NCI-H1092 treated with DMSO at 0.1 percent for 48 hours (cell line): ENCODE data around the gene GOSR1.
"Not testable (repeated sequence)": the region's sequence is repeated elsewhere in the genome, so short reads cannot be mapped to it uniquely, and the experiment has no call there.

Experiments used
- DNase-seq: peaks from one replicate; lab custom pipeline; 2025; lab: John Stamatoyannopoulos, UW

GOSR1 gene

GRCh38 chr17:30477083-30477773, at the start of gene GOSR1:
Gene GOSR1 (plus strand): TSS chr17:30477408. CDS start chr17:30477434, 26 bp downstream.
- peak; percentile 96 for DNase-seq

- DNase-seq, result no peak
These were observed 49.6 kb upstream of the GOSR1 start for GRCh38 chr17:30427611-30428010.

GRCh38 chr17:30429155-30429554, 48.1 kb upstream of the GOSR1 start:
- DNase-seq, result no peak

- DNase-seq, result peak; percentile 79
These were observed 43.7 kb upstream of the GOSR1 start for GRCh38 chr17:30433514-30433913.

- DNase-seq, result no peak
These were observed 40.5 kb upstream of the GOSR1 start for GRCh38 chr17:30436729-30437128.

- DNase-seq, result no peak
These were observed 33.5 kb upstream of the GOSR1 start for GRCh38 chr17:30443721-30444120.

GRCh38 chr17:30446640-30447039, 30.6 kb upstream of the GOSR1 start:
- DNase-seq, result not testable (repeated sequence)

- DNase-seq, result no peak
These were observed 27.7 kb upstream of the GOSR1 start for GRCh38 chr17:30449480-30449879.

- no peak for DNase-seq
These were observed 26.8 kb upstream of the GOSR1 start for GRCh38 chr17:30450125-30451027.

GRCh38 chr17:30454635-30455034, 22.6 kb upstream of the GOSR1 start:
- no peak for DNase-seq

GRCh38 chr17:30458371-30458770, 18.8 kb upstream of the GOSR1 start:
- no peak for DNase-seq

- not testable (repeated sequence) for DNase-seq
These were observed 18.3 kb upstream of the GOSR1 start for GRCh38 chr17:30458797-30459413.

GRCh38 chr17:30468465-30468864, 8.7 kb upstream of the GOSR1 start:
- no peak for DNase-seq

- DNase-seq, result no peak
These were observed 4.8 kb upstream of the GOSR1 start for GRCh38 chr17:30472238-30472890.

GRCh38 chr17:30475206-30475605, 2.0 kb upstream of the GOSR1 start:
- DNase-seq, result no peak

- DNase-seq, result no peak
These were observed 504 bp upstream of the GOSR1 start for GRCh38 chr17:30476726-30477082.

- no peak for DNase-seq
These were observed 537 bp downstream of the GOSR1 start for GRCh38 chr17:30477774-30478115.

- DNase-seq, result no peak
These were observed 5.3 kb downstream of the GOSR1 start for GRCh38 chr17:30482555-30482954.

GRCh38 chr17:30483159-30483558, 6.0 kb downstream of the GOSR1 start:
- DNase-seq, result no peak

- DNase-seq, result no peak
These were observed 16.6 kb downstream of the GOSR1 start for GRCh38 chr17:30493780-30494179.

- no peak for DNase-seq
These were observed 18.4 kb downstream of the GOSR1 start for GRCh38 chr17:30495586-30495985.

- no peak for DNase-seq
These were observed 26.4 kb downstream of the GOSR1 start for GRCh38 chr17:30503558-30503957.
